ENCODE measurements around the gene ERCC2.
A peak's percentile ranks its signal among the peaks of the same experiment; 100 is the strongest.

ERCC2 gene

DNA sequence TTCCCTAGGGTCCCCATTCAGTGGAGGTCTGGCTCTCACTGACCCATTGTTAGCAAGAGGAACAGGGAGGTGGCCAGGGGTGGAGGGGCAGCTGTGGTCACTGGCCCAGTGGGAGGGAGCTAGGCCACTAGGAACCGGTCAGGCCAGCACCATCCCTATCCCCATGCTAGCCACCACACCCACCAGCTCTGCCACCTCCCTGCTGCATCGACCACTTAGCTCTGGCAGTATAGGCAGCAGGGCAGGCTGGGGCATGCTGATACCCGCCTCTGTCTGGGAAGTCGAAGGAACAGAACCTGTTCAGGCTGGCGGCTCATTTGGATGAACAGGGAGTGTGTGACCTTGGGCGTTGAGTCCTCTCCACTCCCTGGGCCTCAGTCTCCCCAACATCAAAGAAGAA is 29.8 kb upstream of the ERCC2 start:
- no peak for DNase-seq

DNA sequence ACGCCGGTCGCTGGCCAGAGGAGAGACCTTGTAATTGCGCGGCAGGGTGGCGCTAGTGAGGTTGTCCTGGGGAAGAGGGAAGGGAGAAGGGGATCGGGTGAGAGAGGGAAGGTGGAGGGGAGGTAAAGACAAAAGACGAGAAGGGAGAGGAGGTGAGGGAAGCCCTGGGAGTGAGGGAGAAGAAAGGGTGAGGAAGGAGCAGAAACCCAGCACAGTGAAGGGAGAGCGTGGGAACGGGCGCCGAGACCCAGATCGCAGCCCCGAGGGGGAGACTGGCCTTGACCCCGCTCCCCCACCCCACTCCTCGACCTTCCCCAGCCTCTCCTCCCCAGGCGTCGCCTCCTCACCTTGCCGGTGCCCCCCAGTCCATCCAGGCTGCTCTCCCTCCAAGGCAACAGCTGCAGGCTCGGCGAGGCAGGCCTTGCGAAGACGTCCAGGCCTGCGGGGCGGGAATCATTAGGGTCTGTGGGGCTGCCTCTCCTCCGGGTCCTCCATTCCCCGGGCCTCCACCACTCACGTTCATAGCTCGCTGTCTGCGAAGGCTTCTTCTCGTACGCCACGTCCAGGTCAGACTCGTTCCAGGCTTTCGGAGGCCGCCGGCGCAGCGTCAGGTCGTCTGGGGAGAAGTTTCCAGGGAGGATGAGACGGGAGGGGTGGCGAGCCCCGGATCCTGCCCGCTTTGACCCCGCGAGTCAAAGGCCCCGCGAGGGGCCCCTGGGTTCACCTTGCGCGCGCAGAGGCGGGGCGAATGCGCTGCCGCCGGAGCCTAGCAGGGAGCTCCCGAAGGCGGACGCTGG is 25.6 kb upstream of the ERCC2 start:
- no peak for DNase-seq

DNA sequence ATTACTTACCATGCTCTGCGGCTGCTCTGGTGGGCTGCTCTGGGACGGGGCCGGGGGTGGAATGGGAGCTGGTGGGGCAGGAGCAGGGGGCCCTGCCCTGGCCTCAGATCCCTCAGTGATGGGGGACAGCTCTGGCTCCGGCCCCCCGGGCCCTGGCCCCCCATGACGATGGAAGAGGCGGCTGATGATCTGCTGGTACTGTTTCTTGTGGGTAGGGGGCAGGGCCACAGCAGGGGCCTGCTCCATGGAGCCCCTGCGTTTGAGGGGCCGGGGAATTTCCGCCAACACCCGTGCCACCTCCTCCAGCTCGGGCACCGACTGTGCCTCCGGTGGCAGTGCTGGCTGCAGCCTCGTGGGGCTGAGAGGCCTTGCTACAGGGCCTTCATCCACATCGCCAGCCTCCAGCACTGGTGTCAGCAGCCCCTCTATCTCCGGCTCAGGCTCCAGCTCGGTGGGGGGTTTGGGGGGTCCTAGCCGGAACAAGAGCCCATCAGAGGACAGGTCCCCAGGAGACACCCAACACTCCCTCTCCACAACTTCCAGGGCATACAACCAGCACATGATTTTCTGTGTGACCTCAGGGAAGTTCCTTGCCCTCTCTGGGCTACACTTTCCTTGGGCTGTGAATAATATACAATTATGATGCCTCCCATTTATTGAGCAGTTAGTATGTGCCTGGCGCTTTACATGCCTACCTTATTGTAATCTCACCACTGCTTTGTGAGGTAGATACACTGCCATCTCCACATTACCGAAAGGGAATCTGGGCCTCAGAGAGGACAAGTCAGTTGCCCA is 21.7 kb upstream of the ERCC2 start:
- DNase-seq = no peak

DNA sequence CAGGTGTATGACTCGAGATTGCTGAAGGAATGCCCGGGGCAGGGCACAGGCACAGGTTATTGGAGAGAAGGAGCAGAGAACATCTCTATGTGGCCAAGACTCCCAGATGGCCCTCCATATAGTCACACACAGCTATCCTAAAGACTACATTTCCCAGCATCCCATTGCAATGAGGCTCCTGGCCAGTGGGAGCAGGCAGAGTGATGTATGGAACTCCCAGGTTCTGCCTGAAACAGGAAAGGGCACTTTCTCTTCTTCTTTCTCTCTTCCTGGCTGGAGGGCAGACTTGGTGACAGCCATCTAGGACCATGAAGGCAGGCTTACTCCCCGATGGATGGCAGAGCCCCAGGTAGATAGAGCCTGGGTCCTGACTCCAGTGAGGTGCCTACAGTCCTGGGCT is 21.0 kb upstream of the ERCC2 start:
- DNase-seq = peak; percentile 32 to 37

DNA sequence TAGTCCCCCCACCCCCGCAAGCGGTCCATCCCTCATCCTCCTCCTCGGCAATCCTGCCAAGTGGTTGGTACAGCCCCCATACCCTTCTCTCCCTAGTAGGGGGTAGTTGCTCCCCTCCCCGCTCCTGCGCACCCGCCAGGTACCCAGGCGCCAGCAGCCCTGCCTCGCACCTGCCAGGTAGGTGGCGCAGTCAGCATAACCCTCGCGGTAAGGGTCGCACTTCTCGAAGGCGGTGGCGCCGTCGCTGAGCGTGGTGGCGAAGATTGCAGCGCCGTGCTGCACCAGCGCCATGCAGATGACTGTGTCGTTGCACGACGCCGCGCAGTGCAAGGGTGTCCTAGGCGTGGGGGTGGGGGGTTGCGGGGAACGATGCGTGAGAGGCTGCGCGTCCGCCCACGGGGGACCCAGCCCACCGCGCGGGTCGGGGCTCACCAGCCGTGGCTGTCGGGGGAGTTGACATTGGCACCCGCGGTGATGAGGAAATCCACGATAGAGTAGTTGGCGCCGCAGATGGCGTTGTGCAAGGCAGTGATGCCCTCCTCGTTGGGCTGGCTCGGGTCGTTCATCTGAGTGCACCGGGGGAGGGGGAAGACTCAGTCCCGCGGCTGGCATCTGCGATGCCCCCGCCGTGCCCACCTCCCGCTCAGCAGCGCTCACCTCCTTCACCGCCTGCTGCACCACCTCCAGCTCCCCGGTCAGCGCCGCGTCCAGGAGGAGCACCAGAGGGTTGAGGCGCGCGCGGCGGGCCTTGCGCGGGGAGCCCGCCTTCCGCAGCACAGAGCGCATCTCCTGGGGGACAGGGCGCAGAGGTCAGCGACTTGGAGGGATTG is 15.2 kb upstream of the ERCC2 start:
- no peak for DNase-seq

DNA sequence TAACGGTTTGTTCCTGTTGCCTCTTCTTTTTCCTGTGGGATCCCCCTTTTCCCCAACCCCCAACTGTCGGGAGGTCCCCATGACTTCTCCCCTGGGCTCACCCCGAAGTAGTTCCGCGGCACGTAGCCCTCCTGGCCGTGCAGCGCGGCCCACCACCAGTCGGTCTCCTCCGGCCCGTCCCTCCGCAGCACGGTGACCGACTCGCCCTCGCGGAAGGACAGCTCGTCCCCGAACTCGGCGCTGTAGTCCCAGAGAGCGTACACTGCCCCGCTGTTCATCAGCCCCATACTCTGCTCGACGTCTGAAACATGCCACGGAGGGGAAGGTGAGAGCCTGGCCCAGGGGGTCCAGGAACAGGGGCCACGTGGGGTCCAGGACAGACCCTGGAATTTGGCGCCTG is 12.1 kb upstream of the ERCC2 start:
- DNase-seq = no peak

DNA sequence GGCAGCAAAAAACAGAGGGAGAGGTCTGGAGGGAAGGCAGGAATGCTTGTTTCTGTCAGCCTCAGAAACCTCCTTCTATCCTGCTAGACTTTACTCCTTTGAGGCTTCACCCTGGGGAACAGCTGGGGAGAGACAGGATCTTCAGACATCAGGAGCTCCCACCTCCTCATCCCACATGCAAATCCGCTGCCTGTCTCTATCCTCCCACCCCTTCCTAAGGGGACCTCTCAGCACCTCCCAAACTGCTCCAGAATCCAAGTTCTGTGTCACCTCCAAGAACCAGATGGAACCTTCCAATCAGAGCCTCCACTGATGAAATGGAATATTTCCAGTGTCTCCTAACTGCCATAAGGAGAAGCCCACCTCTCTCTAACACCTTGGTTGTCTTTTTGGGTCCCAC is 9.7 kb upstream of the ERCC2 start:
- no peak for DNase-seq

DNA sequence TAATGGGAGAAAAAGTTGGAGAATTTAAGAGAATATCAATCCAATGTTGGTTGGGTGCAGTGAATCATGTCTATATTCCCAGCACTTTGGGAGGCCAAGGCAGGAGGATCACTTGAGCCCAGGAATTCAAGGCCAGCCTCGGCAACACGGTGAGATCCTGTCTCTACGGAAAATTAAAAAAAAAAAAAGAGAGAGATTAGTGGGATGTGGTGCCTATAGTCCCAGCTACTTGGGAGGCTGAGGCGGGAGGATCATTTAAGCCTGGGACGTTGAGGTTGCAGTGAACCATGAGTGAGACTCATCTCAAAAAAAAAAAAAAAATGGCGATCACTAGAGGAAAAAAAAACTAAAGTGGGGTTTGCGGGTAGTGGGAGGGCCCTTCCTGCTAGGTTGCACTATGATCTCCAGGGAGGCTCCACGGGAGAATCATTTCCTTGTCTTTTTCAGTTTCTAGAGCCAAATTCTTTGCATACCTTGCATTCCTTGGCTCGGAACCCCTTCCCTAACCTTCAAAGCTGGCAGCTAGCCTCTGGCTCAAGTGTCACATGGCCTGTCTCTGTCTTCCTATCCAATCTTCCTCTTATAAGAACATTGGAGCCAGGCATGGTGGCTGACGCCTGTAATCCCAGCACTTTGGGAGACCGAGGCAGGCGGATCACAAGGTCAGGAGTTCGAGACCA is 5.8 kb upstream of the ERCC2 start:
- DNase-seq = no peak

DNA sequence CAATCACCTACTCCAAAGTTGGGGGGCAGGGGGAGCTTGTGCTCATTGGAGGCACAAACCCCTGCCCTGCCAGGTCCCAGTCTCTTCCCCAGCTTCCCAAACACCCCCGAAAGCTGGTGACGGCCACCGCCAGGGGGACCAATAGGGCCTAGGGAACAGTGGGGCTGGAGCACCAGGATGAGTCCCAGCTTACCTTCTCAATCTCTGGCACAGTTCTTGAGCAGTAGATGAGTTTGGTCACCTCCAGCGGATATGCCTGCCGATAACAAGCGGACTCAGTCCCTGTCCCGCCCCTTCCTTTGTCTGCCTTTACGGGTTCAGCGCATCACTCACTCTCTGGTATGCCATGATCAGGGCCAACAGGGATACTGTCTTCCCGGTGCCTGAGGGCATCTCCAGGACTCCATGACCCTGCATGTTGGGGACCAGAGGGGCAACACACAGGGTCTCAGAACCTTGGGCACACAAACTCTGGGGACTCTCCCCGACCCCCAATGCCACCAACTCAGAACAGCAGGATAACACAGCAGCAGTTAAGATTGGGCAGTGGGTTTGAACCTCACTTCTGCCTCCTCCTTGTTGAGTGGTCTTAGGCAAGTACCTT is 1.5 kb downstream of the ERCC2 start:
- no peak for DNase-seq

DNA sequence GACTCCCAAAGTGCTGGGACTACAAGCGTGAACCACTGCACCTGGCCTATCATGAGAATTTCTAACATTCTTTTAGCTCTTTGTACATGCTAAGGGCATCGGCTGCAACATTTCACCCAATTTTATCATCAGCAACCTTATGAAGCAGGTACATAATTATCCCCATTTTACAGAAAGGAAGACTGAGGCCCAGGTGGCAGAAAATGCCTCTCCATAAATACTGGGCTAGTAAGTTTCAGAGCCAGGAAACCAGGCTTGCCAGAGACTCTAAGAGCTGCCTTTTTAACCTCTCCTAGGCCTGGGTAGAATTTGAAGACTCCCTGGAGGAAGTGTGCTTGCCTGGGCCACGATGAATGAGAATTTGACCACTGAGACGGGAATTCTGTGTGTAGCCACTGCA is 2.2 kb downstream of the ERCC2 start:
- DNase-seq = no peak

DNA sequence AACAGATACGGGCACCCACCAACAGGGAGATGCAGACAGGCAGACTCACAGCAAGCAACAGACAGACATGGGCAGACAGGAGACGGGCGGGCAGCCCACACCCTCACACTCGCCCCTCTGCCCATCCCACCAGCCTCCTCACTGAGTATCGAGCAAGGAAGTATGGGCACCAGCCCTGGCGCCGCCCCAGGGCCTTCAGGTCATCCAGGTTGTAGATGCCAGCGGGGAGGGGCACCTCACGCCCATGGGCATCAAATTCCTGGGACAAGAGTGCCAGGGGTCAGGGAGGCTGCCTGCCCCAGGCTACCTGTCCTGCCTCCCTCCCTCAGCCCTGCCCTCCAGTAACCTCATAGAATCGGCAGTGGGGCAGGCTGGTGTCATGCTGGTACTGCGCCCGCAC is 5.7 kb downstream of the ERCC2 start:
- DNase-seq = no peak

DNA sequence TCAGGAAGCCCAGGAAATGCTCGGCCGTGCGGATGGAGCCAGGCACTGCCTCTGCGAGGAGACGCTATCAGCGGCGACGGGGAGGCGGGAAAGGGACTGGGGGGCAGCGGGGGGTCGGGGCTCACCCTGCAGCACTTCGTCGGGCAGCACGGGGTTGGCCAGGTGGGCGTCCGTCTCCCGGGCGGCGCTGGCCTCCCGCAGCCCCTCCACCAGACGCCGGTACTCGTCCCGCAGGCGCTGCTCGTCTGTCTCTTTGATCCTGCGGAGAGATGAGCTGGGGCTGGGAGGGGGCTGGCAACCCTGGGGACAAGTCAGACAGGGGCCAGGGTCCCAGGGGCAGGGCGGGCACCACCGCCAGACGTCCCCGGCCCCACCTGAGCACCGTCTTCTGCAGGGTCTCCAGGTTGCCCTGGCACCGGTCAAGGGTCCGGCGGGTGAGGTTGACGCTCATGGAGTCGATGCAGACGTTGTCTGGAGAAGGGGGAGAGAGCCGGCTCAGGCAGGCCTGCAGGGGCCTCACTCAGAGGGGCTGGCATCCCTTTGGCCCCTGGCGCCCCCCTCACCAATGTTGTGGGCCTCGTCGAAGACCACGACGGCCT is 6.4 kb downstream of the ERCC2 start:
- no peak for DNase-seq

DNA sequence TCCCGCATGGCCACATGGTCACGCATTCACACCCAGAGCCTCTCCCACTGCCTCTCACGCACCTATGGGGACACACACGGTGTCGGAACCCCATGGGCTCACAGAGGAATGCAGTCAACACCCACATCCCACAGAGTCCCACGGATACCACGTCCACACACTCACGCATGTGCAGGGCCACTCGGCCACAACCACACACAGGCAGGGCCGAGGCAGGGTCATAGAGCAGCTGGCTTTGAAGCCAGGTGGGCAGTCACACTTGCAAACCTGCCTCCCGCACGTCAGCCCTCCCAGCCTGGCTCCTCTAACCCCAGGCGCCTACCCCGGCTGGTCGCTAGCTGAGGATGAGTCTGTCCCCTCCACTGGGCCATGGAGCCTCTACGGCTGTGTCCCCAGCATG is 8.1 kb downstream of the ERCC2 start:
- DNase-seq = no peak

DNA sequence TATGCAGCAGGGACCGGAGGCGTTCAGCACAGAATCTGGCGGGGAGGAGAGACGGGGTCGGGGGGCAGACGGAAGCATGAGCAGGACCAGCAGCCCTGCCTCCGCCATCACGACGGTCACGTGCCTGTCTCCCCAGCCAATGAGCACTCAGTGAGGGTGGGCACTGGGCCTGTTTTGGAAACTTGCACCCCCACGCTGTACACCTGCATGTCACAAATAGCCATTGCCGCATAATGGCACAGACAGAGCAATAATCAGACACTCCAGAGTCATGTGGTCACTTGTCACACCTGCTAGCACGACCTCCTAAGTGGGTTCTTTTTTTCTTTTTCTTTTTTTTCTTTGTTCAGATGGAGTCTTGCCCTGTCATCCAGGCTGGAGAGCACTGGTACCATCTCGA is 8.8 kb downstream of the ERCC2 start:
- no peak for DNase-seq

DNA sequence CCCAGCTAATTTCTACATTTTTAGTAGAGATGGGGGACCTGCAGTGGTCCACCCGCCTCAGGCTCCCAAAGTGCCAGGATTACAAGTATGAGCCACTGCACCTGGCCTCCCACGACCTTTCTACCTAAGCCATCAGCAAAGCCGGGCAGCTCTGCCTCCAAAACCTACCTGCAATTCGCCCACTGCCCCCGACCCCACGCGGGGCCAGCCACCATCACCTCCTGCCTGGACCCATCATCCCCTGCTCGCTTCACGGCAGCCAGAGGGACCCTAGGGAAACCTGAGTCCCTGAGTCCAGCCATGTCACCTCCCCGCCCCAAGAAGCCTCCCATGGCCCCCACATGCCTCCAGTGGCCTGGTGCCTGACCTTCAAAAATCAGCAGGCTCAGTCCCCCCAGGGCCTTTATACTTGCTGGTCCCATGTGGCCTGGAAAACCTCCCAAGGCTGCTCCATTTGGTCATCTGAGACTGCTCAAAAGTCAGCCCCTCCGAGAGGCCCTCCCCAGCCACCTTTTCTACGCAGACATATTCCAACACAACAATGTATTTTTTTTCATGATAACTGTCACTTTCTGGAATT is 12.1 kb downstream of the ERCC2 start:
- no peak for DNase-seq

DNA sequence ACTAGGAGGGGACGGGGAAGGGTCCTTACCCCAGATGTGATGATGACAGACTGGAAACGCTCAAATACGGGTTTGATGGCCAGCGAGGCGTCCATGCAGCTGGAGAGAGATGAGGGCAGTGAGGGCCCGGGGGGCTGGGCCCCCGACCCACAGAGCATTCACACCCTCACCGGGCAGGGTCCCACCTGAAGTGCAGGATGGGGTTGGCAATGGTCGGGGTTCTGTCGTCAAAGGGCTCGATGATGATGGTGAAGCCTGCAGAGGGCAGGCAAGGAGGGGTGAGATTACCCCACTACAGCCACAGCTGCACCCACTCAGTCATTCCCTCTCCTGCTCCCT is 13.0 kb downstream of the ERCC2 start:
- no peak for DNase-seq

DNA sequence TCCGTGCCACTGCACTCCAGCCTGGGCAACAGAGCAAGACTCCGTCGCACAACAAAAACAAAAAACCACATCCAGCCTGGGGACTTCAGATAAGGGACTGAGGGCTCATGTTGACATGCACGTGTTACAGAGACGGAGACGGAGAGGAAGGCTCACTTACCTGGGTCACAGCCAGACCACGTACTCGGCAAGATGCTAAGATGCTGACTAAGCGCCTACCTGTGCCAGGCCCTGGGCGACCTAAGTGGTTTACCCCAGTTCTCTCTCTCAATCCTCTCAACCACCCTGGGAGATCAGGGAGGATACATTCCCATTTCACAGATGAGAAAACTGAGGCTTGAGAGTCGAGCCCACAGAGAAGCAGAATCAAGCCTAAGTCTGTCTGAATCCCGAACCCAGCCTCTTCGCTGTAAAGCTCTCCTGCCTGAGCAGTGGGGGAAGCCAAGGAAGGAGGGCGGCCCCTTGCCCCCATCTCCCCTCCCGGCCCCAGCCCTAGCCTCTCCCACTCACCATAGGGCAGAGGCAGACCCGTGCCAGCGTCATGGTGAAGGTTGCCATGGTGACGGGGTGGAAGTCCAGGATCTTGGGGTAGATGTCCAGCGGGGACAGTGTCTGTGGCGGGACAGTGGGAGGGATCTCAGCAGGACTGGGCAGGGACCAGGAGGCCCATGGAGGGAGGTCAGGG is 13.5 kb downstream of the ERCC2 start:
- no peak for DNase-seq

DNA sequence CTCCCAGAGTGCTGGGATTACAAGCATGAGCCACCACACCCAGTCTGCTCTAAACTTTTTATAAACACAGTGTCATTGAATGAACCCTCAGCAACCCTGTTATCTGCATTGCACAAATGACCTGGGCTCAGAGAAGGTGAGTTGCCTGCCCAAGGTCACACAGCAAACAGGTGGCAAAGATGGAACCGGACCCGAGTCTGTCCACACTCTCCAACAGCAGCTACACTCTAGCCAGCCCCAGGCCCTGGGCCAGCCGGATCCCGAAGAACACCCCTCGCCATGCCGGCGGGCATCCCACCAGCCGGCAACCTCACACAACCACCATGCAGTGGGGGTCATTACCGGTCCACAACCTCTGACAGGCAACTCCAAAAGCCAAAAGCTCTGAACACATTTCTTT is 14.5 kb downstream of the ERCC2 start:
- no peak for DNase-seq

DNA sequence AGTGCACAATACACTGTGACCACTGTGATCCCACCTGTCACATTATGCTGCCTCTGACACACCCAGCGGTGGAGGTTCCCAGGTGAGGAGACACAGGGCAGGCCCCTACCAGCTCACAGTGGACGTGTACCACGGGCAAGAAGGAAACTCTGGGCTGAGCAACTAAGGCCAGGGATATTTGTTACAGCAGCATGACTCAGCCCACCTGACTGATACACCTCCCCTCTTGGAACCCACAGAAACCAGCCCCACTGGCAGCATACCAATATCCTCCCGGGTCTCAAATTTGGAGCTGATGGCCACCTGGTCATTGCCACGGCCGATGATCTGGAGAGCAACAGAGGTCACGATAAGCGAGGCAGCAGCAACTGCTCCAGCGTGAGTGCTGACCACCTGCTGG is 15.0 kb downstream of the ERCC2 start:
- no peak for DNase-seq

DNA sequence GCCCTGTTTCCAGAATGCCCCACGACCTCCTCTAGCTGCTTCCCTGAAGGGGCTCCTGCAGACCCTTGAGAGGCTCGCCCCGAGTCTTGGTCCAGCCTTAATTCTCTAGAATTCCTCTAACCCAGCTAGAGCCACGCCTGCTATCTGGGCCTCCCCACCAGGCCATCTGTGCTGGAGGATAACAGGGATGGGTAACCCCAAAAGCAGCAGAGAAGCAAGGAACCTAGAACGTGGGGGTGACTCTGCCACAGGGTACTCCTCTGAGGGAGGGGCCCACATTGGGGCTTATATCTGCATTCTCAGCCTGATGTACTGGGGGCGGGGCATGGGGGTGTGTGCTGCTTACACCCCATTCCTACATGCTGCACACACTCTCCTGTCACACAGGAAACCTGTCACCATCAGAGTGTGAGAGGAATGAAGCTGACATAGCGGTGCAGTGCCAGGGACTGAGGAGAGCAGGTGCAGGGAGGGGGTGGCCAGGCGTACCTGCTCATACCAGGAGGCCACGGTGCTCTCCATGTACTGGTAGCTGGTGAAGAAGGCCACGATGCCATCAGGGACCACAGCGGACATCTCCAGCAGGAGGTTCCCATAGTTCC is 16.0 kb downstream of the ERCC2 start:
- no peak for DNase-seq
